ENCODE measurements around the gene SERPINE1.

The SERPINE1 gene

DNA sequence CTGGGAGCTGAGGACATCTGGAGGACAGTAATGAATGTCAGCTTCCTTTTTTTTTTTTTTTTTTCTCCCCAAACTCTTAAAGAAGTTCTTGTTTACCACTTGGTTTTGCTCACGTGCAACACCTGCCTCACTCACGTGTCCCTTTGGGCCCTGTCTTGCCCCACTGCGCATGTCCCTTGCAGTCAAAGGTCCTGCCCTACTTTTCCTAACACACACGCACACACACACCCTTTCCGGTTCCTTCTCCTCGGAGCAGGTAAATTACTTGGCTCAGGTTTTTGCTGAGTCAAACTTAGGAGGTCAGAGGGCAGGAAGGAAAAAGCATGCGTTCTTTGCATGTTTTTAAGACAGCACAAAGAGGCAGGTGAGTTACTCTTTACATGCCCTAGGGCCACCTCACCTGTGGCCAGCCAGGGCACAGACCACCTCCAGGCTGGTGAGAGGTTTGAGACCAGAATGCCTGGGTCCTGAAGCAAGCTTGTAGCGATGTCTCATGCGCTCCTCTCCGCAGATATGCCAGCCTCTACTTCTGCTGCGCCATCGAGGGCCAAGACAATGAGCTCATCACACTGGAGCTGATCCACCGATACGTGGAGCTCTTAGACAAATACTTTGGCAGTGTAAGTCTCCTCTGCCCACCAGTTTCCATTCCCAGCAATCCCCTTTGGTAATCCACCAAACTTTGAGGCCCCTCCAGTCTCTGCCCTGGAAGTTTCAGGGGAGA lies 30.1 kb downstream of the SERPINE1 start:
- DNase-seq = no peak

DNA sequence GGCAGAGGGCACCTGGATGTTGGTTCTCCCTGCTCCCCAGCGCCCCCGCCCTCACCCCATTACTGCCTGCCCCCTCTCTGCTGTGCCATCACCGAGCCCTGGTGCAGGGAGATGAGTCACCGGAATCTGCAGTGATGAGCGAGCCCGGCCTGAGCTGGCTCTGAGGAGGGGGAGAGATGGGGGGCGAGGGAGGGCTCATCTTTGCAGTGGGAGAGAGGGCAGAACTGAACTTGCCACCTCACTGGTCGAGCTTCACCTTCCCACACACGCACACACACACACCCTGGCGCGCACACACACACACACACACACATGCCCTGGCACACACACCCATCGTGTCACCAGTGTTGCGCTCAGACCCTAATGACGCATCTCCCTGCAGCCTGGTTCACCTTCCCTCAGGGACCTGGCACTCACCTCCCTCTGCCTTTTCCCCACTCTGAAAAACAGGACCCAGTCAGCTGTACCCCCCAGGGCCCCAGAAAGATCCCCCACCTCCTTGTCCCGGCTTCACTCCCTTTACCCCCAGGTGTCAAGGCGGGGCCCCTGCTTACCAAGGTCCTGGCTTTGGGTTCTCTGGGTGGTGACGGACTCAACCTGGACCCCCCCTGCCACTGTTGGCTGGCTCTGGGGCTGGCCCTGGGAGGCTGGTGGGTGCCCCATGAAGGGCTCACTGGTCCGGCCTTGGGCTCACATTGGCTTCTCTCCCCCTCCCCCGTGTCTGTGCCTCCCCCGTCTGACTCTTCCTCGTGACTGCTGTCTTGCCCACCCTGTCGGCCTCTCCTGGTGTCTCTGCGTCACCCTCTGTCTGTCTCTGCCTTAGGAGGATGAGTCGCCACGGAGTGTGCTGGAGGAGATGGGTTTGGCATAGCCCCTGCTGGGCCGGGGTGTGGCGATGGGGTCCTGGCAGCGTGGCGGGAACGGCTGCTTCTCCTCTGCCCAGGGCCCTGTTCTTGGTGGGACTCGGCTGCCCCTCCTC lies 33.1 kb downstream of the SERPINE1 start:
- DNase-seq = no peak

DNA sequence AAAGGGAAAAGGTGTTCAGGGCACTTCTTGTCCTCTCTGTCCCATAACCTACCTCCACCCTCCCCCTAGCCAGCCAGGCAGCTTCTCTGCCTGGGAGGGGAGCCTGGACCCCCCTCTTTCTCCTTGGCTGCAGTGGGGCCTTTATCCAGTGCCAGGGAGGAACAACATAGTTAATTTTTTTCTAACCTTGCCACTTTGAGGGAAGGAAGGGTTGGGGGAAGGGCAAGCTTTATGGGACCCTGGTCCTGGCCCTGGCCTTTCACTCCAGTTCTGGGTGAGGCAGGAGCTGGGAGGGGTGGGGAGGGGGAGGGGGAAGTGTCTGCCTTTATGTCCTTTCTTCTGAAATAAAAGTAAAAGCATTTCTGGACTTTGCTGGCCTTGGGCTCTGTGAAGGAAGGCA lies 34.0 kb downstream of the SERPINE1 start:
- DNase-seq = no peak

DNA sequence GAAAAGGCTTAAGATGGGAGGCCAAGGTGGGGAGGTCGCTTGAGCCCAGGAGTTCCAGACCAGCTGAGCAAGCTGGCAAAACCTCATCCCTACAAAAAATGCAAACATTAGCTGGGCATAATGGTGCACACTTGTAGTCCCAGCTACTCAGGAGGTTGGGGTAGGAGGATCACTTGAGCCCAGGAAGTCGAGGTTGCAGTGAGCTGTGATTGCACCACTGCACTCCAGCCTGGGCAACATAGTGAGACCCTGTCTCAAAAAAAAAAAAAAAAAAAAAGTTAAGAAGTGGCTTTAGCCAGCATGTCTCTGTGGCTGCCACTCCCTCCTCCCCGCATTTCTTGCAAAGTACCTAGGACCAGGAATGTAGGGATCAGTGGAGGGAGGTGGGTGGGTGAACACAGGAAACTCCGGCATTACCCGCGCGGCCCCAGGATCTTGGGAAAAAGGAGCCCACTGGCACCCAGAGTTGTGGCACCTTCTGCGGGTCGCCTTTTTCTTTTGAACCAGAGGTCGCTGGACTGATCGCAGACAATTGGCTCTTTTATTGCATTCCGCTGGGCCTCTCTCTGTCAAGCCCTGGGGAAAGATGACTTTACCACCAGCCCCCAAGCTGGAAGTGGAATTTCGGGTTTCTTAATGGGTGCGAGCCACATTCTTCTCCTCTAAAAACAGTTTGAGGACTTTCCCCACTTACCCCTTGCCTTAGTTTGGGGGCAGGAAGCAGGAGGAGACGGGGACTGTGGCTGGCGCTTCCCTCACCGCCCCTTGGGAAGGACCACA lies 35.0 kb downstream of the SERPINE1 start:
- DNase-seq = no peak

DNA sequence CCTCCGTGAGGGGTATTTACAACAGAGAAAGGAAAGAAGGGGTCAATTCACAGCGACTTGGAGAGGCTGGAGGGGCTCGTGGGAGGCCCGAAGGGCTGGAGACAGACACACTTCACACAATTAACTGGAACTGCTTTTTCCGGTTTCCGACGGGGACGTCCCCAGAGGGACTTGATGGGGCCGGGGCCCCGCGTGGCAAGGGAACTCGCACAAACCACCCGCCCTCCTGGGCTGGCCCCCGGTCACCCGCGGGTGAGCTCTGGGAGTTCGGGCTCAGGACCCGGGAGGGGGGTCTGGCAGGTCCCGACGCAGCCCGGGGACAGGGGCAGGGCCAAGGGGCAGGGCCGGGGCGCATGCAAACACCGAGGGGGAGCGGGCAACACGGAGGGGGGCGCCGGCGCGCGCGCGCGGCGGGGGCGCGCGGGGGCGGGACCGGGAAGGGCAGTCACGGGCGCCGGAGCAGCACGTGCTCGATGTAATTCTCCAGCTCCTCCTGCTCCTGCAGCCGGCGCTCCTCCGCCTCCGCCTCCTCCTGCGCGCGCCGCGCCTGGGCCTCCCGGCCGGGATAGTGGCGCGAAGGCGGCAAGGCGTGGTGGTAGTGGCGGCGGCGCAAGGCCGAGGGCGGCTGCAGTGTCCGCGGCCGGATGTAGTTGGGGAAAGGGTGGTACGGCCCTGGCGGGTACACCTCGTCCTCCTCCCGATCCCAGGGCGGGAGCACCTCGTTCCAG lies 35.8 kb downstream of the SERPINE1 start:
- DNase-seq = no peak

DNA sequence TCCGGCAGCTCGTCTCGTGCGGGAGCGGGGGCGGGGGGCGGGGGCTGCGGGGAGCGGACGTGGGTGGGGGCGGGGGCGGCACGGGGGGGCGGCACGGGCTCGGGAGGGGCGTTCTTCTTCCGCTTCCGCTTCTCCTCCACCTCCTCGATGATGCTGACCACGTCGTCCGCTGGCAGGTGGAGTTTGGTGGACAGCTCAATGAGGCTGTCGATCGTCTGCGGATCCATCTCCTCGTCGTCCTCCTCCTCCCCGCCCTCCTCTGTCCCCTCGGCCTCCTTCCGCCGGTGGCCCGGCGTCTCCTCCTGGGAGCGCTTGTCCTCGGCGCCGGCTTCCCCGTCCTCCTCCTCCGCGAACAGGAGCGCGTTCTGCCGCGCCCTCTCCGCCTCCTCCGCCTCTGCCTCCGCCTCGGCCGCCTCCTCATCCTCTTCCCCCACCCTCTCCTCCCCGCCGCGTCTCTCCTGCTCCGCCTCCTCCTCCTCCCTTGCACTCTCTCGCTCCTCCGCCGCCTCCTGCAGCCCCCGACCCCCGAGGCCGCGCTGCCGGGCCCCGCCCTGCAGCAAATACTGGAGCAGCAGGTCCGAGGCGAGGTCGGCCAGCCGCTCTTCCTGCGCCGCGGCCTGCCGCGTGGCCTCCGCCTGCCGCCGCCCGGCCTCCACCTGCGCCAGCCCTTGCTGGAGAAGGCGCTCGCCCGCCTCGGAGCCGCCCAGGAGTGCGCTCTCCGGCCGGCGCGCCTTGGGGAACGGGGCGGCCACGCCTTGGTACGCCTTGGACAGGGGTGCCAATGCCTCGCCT lies 36.6 kb downstream of the SERPINE1 start:
- DNase-seq = no peak

DNA sequence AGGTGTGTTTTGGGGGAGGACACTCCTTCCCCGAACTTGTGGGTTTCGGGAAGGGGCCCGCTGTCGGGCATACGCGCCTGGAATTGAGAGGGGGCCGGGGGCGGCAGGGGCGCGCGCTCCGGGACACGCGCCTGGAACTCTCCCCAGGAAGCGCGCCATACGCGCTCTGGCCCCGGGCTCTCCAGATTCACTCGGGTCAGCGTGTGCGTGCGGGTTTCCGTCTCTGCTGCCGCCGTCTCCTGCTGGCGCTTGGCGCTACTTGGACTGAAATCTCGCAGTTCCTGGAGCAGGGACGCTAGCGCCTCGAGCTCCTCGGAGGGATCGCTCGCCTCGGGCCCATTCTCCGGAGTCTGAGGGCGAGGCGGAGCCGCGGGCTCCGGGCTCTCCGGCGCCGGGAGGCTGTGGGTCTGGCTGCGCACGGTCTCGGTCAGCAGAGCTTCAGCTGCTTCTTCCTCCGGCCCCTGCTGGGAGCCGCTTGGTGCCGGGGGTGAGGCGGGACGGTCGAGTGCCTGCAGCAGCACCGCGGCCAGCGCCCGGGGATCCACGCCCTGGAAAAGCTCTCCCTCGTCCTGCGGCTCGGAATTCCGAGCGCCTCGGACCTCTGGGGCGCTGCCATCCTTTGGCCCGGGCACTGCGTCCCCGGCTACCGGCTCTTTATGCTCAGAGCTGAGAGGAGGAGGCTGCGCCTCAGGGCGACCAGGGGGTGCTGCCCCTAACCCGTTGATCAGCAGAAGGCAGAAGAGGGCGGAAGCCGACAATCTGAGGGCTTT lies 37.4 kb downstream of the SERPINE1 start:
- no peak for DNase-seq

DNA sequence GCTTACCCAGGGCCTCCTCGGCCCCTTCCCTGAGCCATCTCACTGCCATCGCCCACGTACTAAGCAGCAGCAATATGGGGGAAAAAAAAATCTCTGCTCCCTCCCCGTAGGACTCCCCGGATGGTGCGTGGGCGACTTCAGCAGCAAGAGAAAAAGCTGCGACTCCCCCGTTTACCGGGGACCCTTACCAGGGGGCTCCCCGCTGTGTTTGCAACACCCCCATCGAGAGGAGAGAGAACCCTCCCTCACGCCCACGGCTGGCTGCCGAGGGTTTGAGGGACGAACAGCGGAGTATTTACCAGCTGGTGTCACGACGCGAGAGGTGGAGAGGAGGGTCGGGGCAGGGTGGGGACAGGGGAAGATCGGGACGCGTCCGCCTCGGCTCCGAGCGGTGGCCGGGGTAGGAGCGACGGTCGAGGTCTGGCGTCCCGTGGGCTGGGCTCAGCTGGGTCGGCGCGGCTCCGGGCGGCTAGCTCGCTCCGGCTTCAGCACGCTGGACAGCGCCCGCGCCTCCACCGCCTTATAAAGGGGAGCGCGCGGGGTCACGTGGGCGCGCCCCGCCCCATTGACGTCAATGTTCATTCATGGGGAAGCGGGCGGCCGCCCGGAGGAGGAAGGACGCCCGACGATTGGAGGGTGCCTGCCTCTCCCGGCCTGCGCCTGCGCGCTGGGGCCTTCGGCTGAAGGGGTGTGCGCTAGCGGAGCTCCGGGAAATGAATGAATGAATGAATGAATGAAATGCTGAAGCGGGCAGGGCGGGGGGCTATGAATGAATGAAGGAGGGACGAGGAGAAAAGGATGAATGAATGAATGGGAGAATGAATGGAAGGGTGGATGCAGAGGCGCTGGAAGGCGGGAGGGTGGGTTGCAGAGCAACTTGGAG lies 38.4 kb downstream of the SERPINE1 start, which contains the start of gene VGF:
Gene VGF, minus strand, starts transcription at position 495 of the 883 bp plus-strand sequence. CDS start 726 bp downstream, outside the sequence.
- peak; percentile 95 for DNase-seq

DNA sequence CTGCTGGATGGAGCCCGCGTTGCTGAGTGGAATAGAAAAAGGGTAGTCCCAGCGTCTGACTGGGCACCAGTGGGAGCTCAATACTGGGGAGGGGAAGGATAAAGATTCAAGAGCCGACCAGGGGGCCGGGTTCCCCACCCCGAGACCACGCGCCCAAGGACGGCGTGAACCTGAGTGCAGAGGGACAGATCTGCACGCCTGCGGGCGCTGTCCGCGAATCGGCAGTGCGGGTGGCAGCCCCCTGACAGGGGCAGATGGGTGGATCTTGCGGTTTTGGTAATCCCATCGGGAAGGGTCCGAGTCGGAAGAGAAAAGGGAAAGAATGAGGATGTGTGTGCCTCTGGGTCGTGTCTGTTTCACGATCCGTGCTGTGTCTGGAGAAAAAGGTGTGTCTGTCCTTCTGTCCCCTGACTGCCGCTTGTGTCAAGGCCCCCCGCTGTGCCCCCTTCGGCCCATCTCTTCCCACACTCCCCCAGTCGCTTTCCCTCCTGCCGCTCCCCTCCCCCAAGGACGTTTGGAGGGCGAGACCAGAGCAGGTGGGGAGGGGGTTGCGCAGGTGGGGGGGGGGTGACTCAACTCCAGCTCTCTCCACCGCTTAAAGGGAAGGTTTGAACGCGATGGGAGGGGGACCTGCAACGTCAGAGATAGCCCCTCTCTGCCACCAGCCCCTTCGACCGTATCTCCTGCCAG lies 39.2 kb downstream of the SERPINE1 start:
- no peak for DNase-seq

DNA sequence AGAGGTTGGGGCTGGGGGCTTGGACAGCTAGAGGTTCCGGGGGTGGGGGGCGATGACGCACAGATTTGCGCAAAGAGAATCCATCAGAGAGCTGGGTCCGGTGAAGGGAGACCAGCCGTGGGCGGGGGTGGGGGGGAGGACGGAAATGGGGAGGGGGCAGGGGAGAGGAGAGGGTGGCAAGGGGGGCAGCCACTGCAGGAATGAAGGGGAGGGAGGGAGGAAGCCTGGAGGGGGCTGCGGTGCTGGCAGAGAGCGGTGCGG lies 39.7 kb downstream of the SERPINE1 start:
- DNase-seq = no peak

DNA sequence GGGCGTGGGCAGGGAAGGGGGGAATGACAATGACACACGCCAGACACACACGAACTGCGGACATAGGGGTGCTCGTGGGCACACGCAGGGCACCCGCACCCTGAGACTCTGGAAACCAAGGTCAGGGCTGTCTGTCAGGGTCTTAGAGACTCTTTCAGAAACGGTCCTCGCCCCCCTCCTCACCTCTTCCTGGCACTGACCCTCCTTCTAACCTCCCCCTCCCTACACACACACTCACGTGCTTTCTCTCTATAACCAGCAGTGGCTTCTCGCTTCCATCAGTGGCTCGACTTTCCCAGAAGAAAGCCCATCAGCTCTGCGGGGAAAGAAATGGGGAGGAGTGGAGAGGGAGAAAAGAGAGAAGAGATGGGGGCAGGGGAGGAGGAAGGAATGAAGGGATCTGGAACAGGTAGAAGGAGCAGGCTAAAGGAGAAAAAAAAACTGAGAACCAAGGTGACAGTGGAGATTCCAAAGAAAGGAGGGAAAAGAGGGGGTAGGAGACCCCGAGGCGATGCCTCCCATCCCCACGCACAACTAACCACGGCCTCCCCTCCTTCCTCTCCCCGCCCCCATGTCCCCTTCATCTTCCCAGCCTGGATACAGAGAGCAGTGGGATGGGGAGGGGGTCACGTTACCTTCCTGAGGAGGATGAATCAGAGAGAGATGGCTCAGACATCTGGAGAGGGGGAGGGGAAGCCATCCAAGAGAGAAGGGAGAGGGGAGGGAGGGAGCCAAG lies 40.2 kb downstream of the SERPINE1 start:
- no peak for DNase-seq

DNA sequence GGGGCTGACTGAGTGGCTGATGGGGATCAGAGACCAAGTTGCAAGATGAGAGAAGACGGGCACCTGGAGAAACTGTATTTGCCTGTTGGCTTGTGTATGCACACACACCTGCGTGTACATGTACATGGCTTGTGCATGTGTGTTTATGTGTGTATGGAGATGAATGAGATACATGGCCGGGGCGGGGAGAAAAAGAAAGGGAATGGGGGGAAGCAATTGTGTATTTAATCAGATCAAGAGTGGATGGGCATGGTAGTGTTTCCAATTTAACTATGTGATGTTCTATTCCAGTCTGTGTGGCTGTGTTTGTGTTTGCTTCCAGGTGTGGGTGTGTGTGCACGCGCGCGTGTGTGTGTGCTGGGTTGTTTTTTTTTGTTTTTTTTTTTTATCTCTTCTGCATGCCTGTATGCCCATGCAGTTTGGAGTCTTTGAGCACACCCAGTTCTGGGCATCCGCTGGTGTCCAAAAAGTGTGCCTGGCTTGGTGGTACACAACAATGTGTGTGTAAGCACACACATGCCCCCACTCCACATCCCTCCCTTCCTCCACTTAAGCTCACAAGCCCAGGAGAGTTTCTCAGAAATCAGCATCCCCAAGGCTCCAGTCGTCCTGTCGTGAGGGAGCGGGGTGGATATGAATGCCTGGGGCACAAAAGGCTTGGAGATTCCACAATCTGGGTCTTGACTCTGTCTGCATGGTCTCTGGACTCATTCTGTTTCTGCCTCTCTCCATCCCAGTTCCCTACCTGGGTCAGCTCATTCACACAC lies 40.9 kb downstream of the SERPINE1 start:
- DNase-seq = no peak

DNA sequence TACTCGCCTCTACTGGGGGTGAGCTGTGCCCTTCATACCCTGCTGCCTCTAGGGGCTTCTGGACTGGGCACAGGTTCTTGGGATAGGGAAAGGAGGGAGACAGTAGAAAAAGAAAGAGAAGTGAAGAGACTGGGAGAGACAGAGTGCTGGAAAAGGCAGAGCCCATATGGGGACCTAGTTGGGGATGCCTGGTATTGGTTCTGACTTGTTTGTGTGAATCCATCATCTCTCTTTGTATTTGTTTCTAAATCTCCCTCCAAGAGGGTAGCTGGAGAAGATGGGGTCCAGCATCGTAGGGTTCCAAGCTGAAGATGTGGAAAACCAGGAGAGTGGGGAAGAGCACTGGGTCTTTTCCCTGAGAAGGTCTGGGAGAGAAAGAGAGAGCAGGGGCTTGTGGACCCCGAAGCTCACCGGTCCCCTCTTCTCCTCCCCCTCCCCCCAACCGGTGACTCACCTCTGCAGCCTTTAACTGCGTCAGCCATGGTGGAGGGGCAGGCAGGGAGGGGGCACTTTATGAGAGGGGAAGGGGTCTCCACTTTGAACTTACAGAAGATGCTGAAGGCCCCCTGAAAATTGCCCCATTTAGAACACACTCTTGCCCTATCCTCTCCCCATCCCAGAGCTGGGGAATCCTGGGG lies 41.6 kb downstream of the SERPINE1 start:
- no peak for DNase-seq

DNA sequence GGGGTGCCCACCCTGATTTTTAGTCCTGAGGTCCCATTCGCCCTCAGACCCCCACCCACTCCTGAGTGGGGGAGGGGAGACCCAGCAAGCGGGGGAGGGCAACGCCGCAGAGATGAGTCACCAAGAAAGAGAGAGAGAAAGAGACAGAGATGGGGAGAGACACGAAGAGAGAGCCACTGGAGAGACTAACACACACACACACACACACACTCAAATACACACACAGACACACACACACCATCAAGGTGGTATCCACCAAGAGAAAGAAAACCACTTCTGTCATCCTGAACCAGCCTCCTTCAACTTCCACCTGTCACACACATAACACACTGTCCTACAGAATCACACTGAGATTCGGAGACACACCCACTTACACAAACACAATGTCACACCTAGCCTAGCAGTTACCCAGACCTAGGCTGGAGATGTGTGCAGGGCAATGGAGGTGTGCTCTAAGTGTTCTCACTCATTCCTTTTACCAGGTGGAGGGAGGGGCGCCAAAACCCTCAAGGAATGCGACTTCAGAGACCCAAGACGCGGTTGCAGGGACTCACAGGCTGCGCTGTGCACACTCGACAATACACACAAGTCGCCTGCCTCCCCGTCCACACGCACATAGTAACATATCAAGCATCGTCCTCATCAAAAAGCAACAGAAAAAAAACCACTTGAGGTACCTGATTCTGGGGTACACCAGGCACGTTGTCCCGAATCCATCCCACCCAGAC lies 42.4 kb downstream of the SERPINE1 start:
- no peak for DNase-seq

DNA sequence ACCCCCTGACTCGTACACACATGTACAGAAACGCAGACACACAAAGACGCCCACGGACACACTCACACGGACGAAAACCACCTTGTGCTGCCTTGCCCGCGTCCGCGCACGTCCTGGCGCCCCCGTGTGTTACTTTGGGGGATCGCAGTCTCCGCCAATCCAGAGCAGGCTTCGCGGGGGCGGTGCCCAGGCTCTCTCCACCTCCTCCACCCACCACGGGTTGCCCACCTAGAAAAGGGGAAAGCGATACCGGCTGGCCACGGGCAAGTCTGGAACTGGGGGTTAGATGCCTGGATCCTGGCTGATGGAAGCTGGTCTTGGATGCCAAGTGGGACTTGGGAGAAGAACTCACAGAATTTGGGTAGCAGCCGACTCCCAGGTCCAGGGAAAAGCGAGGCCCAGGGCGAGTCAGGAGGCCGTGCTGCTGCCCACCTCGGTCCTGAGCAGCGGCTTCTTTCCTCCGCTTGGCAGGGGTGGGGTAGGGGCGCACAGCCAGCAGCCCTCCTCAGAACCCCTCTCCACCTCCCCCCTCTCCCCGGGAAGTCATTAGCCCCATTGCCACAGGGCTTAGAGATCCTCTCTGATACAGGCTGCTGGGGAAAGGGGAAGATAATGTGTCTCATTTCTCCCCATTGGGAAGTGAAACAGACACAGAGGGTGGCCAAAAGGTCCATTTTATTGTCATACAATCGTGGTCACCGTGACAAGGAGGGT lies 43.1 kb downstream of the SERPINE1 start:
- peak; percentile 87 for DNase-seq
